Panc1 (cell line): Measurements from ENCODE around the gene TMEM92.

Experiments used
- CTCF ChIP-seq: fragments of 450-650 bp; IDR thresholded peaks from 2 replicates; pipeline ENCODE4 v1.5.1; 2017; ENCODE audit warnings: mild to moderate bottlenecking
- POLR2AphosphoS5 ChIP-seq: IDR thresholded peaks from 2 replicates; pipeline ENCODE4 v1.6.1; 2012; ENCODE audit warnings: mild to moderate bottlenecking, low read depth, low read length, moderate library complexity
- REST ChIP-seq, 2 experiments: IDR thresholded peaks; 2 replicates each; pipeline ENCODE4 v1.6.1; 2011 to 2012; ENCODE audit warnings: low read depth in 2 of 2, control low read depth in 1 of 2, low read length in 1 of 2, mild to moderate bottlenecking in 1 of 2, moderate library complexity in 1 of 2; ENCODE audit not compliant: insufficient read depth in 1 of 2
- SIN3A ChIP-seq: IDR thresholded peaks from 2 replicates; pipeline ENCODE4 v1.6.1; 2012; ENCODE audit warnings: low read depth, mild to moderate bottlenecking, low read length, moderate library complexity, borderline replicate concordance; ENCODE audit not compliant: insufficient read depth

- TF ChIP-seq CTCF (no peak), REST (IDR thresholded peaks at IDR 0.05; ENCODE audit: insufficient read depth in 1 of 2, low read depth in 2 of 2, low read length in 1 of 2) (no peak), SIN3A (no peak), POLR2AphosphoS5 (no peak)
Observed at GRCh38 chr17:50268743-50269275, 5.5 kb upstream of the TMEM92 start.
